HCT116 (cell line): ENCODE data around the gene MYCL. TPM values are rescaled to one million over a fixed set of nuclear protein-coding genes. Genes with fewer than 3 reads are reported as not detected.

Experiments
- ATAC-seq: fragments of 200-7000 bp; cut with Tn5 transposase; 2 replicates; pipeline ENCODE4 v1.9.1; 2020; ENCODE audit warnings: mild to moderate bottlenecking, moderate library complexity
- BruUV-seq: library from RNA; stranded (reverse); fragments of 400-500 nt; replicated peaks from 2 replicates; lab custom pipeline; 2021; lab: Mats Ljungman, UMichigan
- CTCF ChIA-PET: fragments of 300-600 bp; sonication (Branson Sonifier 250); formaldehyde crosslinking; loops from one replicate; lab custom pipeline; 2021; ENCODE audit warnings: antibody characterized with exemption; lab: Charles Lee
- POLR2A ChIA-PET: fragments of 300-600, 350-600 bp; sonication (Branson Sonifier 250); formaldehyde crosslinking; loops from one replicate; lab custom pipeline; 2021; ENCODE audit warnings: antibody characterized with exemption; lab: Charles Lee
- RAD21 ChIA-PET, 2 experiments: fragments of 300-600 bp; sonication (Branson Sonifier 250); formaldehyde crosslinking; loops; one replicate each; lab custom pipeline; 2023; ENCODE audit warnings: low total read pairs in 2 of 2; ENCODE audit not compliant: uncharacterized antibody in 2 of 2, unreplicated experiment in 2 of 2, low non-redundant PET in 1 of 2; lab: Charles Lee
- DNase-seq: peaks from one replicate; pipeline ENCODE4 v3.0.0-alpha.2; 2010; ENCODE audit warnings: low read depth, low spot score
- H2AFZ ChIP-seq: fragments of 200-600 bp; shearing (Covaris generic), sonication (generic); 2 replicates; pipeline ENCODE4 v1.6.1; 2017; ENCODE audit warnings: low read depth, mixed run types, mixed read lengths, antibody characterized with exemption, low read length; ENCODE audit not compliant: poor library complexity, severe bottlenecking
- H3K27ac ChIP-seq: 2 replicates; pipeline ENCODE4 v1.5.1; 2012; ENCODE audit warnings: low read depth, low read length
- H3K27me3 ChIP-seq: fragments of 200-600 bp; sonication (generic); 2 replicates; pipeline ENCODE4 v1.6.1; 2016; ENCODE audit warnings: mixed run types, low read length, mixed read lengths; ENCODE audit not compliant: insufficient read depth
- H3K36me3 ChIP-seq, 2 experiments: fragments of 200-500 bp in 1 of 2; fragments of 200-600 bp in 1 of 2; sonication (Bioruptor generic) in 1 of 2; sonication (generic) in 1 of 2; 2 replicates each; pipeline versions ENCODE4 v1.5.1 to v1.6.1; 2014 to 2016; ENCODE audit warnings: low read length in 2 of 2, inconsistent platforms in 1 of 2, mixed read lengths in 1 of 2, mixed run types in 1 of 2; ENCODE audit not compliant: insufficient read depth in 2 of 2, control insufficient read depth in 1 of 2
- H3K4me1 ChIP-seq, 2 experiments: fragments of 200-600 bp in 1 of 2; sonication (generic) in 1 of 2; 2 replicates each; pipeline versions ENCODE4 v1.5.1 to v1.6.1; 2012 to 2017; ENCODE audit warnings: low read length in 2 of 2, inconsistent platforms in 1 of 2, mild to moderate bottlenecking in 1 of 2, mixed read lengths in 1 of 2, mixed run types in 1 of 2, moderate library complexity in 1 of 2; ENCODE audit not compliant: insufficient read depth in 2 of 2, control insufficient read depth in 1 of 2
- H3K4me2 ChIP-seq: fragments of 200-600 bp; sonication (generic); 2 replicates; pipeline ENCODE4 v1.6.1; 2017; ENCODE audit warnings: mixed run types, low read length, mixed read lengths
- H3K4me3 ChIP-seq, 2 experiments: fragments of 200-600 bp in 1 of 2; sonication (generic) in 1 of 2; replicated peaks in 1 of 2; 2 replicates each; pipeline ENCODE4 v1.5.1; 2011 to 2016; ENCODE audit warnings: low read length in 2 of 2, control low read depth in 1 of 2, low read depth in 1 of 2, mild to moderate bottlenecking in 1 of 2, mixed read lengths in 1 of 2, mixed run types in 1 of 2
- H3K79me2 ChIP-seq: fragments of 200-600 bp; sonication (generic); 2 replicates; pipeline ENCODE4 v1.6.1; 2017; ENCODE audit warnings: mild to moderate bottlenecking, mixed run types, low read length, moderate library complexity, mixed read lengths; ENCODE audit not compliant: insufficient read depth
- H3K9ac ChIP-seq: fragments of 200-600 bp; sonication (generic); 2 replicates; pipeline ENCODE4 v1.6.1; 2016; ENCODE audit warnings: low read length, mixed read lengths
- H3K9me2 ChIP-seq: fragments of 200-600 bp; sonication (generic), shearing (Covaris generic); 2 replicates; pipeline ENCODE4 v1.6.1; 2017; ENCODE audit warnings: mixed run types, mild to moderate bottlenecking, moderate library complexity; ENCODE audit not compliant: insufficient read depth
- H3K9me3 ChIP-seq, 2 experiments: fragments of 200-500 bp in 1 of 2; fragments of 200-600 bp in 1 of 2; sonication (Bioruptor generic) in 1 of 2; sonication (generic) in 1 of 2; 2 replicates each; pipeline ENCODE4 v1.6.1; 2014 to 2017; ENCODE audit warnings: low read length in 2 of 2, mixed read lengths in 2 of 2, inconsistent platforms in 1 of 2, low read depth in 1 of 2, mild to moderate bottlenecking in 1 of 2, mixed run types in 1 of 2, moderate library complexity in 1 of 2; ENCODE audit not compliant: control insufficient read depth in 1 of 2, insufficient read depth in 1 of 2
- H4K20me1 ChIP-seq: fragments of 200-600 bp; sonication (generic), shearing (Covaris generic); 2 replicates; pipeline ENCODE4 v1.6.1; 2017; ENCODE audit warnings: mixed run types, mild to moderate bottlenecking, moderate library complexity; ENCODE audit not compliant: insufficient read depth
- ATF3 ChIP-seq: IDR thresholded peaks from 2 replicates; pipeline ENCODE4 v1.6.1; 2012
- CBX3 ChIP-seq: IDR thresholded peaks from 2 replicates; pipeline ENCODE4 v1.6.1; 2012; ENCODE audit warnings: low read depth
- CTCF ChIP-seq, 3 experiments: fragments of 200-600 bp in 1 of 3; sonication (generic) in 1 of 3; IDR thresholded peaks in 2 of 3; conservative IDR thresholded peaks in 1 of 3; 2 replicates each; pipeline ENCODE4 v1.5.1; 2012 to 2017; ENCODE audit warnings: low read depth in 2 of 3, low read length in 2 of 3, antibody characterized with exemption in 1 of 3, borderline replicate concordance in 1 of 3, control low read depth in 1 of 3, mild to moderate bottlenecking in 1 of 3, mixed read lengths in 1 of 3, mixed run types in 1 of 3, moderate library complexity in 1 of 3; ENCODE audit not compliant: insufficient read depth in 1 of 3
- EGR1 ChIP-seq: IDR thresholded peaks from 2 replicates; pipeline ENCODE4 v1.6.1; 2012; ENCODE audit warnings: low read depth
- EZH2 ChIP-seq: fragments of 200-600 bp; sonication (generic); IDR thresholded peaks from 2 replicates; pipeline ENCODE4 v1.6.1; 2017; ENCODE audit warnings: antibody characterized with exemption, mixed run types
- EZH2phosphoT487 ChIP-seq: fragments of 200-600 bp; IDR thresholded peaks from 2 replicates; pipeline ENCODE4 v1.6.1; 2018; ENCODE audit warnings: antibody characterized with exemption, borderline replicate concordance
- FOSL1 ChIP-seq: IDR thresholded peaks from 2 replicates; pipeline ENCODE4 v1.6.1; 2012; ENCODE audit warnings: low read depth
- JUND ChIP-seq: IDR thresholded peaks from 2 replicates; pipeline ENCODE4 v1.6.1; 2012
- MAX ChIP-seq: IDR thresholded peaks from 2 replicates; pipeline ENCODE4 v1.6.1; 2012
- REST ChIP-seq: IDR thresholded peaks from 2 replicates; pipeline ENCODE4 v1.6.1; 2012; ENCODE audit warnings: low read depth
- SIN3A ChIP-seq: IDR thresholded peaks from 2 replicates; pipeline ENCODE4 v1.6.1; 2012; ENCODE audit warnings: low read depth
- SRF ChIP-seq: IDR thresholded peaks from 2 replicates; pipeline ENCODE4 v1.6.1; 2012; ENCODE audit warnings: low read depth
- TCF7L2 ChIP-seq: IDR thresholded peaks from 2 replicates; pipeline ENCODE4 v1.7.0; 2011; ENCODE audit warnings: borderline replicate concordance, inconsistent platforms; ENCODE audit not compliant: insufficient read depth, insufficient read length; ENCODE audit errors: extremely low read depth
- ZNF274 ChIP-seq: fragments of 200-500 bp; sonication (Bioruptor generic); IDR thresholded peaks from 2 replicates; pipeline ENCODE4 v1.6.1; 2014; ENCODE audit warnings: mild to moderate bottlenecking, low read depth, low read length, inconsistent platforms
- intact Hi-C: fragments of 100-400 bp; cut with micrococcal nuclease; formaldehyde crosslinking; loops from 2 replicates; pipeline ENCODE4 v1.10.0; 2022
- total RNA-seq: library from RNA; stranded (reverse); gene quantifications from one replicate; pipeline ENCODE4 v1.2.1, GENCODE V29; 2021; ENCODE audit not compliant: unreplicated experiment

Gene MYCL
- total RNA-seq, 1 experiment from 2014 or later = 10.0 TPM

GRCh38 chr1:39890880-39891279, 10.8 kb downstream of the MYCL start:
- TF ChIP-seq CTCF (IDR thresholded peaks at IDR 0.05 in 2 of 3, conservative IDR thresholded peaks at IDR 0.05 in 1 of 3; ENCODE audit: borderline replicate concordance in 1 of 3, insufficient read depth in 1 of 3, low read depth in 2 of 3, low read length in 2 of 3) (no peak), EZH2 (no peak)
- Histone ChIP-seq H3K4me2 (no peak overlapping the region), H3K9me3 (no peaks in the 10 kb centered on the region), H3K4me3 (no peak overlapping the region), H3K9ac (no peak overlapping the region), H3K9me2 (no peaks in the 10 kb centered on the region), H3K27me3 (no peaks in the 10 kb centered on the region; the same call in 1 of the 2 replicates), H3K36me3 (no peaks in the 10 kb centered on the region), H2AFZ (no peak overlapping the region), H3K4me1 (peaks cover 15 to 16% of the 10 kb centered on the region in 2 experiments), H3K27ac (no peak overlapping the region), H3K79me2 (no peaks in the 10 kb centered on the region), H4K20me1 (no peaks in the 10 kb centered on the region)
- ATAC-seq (no peak), DNase-seq (no peak)
- intact Hi-C loops = no loop called here
- no TSS peak for BruUV-seq
- ChIA-PET RAD21 (no interaction called here), CTCF (no interaction called here), POLR2A (no interaction called here)

- Histone ChIP-seq H4K20me1 (no peaks in the 10 kb centered on the region), H3K36me3 (no peaks in the 10 kb centered on the region), H3K4me3 (no peak overlapping the region), H3K27me3 (no peaks in the 10 kb centered on the region; the same call in 1 of the 2 replicates), H3K79me2 (no peaks in the 10 kb centered on the region), H3K9ac (no peak overlapping the region), H3K9me3 (no peaks in the 10 kb centered on the region), H3K4me1 (peaks cover 15 to 16% of the 10 kb centered on the region in 2 experiments), H3K27ac (no peak overlapping the region), H3K4me2 (no peak overlapping the region), H3K9me2 (no peaks in the 10 kb centered on the region), H2AFZ (no peak overlapping the region)
- BruUV-seq = no TSS peak
- ChIA-PET POLR2A (no interaction called here), RAD21 (no interaction called here), CTCF (interaction anchor here (0.7 kb wide), 1 partner anchor 12 kb away, joined by 3 read pairs; no protein-coding TSS in a partner anchor)
- intact Hi-C loops = no loop called here
- ATAC-seq (no peak), DNase-seq (no peak)
- TF ChIP-seq SRF = no peak
- no peak for TF ChIP-seq EGR1
- no peak for TF ChIP-seq ZNF274
- no peak for TF ChIP-seq TCF7L2
- TF ChIP-seq JUND = no peak
- no peak for TF ChIP-seq CBX3
- no peak for TF ChIP-seq ATF3
- TF ChIP-seq EZH2phosphoT487 = no peak
- no peak for TF ChIP-seq FOSL1
- TF ChIP-seq SIN3A = no peak
- no peak for TF ChIP-seq REST
- TF ChIP-seq MAX = no peak
These were observed 11.4 kb downstream of the MYCL start for GRCh38 chr1:39890273-39890672.
